GM19463 (cell line): Measurements from ENCODE around the gene ARRDC4.
"Not testable (repeated sequence)": the region's sequence is repeated elsewhere in the genome, so short reads cannot be mapped to it uniquely, and the experiment has no call there.

ENCODE experiments used
- ATAC-seq: cut with Tn5 transposase; IDR thresholded peaks from one replicate; pipeline ENCODE4 v1.9.1; 2021; ENCODE audit warnings: mild to moderate bottlenecking, moderate library complexity; ENCODE audit not compliant: unreplicated experiment

Gene ARRDC4

DNA sequence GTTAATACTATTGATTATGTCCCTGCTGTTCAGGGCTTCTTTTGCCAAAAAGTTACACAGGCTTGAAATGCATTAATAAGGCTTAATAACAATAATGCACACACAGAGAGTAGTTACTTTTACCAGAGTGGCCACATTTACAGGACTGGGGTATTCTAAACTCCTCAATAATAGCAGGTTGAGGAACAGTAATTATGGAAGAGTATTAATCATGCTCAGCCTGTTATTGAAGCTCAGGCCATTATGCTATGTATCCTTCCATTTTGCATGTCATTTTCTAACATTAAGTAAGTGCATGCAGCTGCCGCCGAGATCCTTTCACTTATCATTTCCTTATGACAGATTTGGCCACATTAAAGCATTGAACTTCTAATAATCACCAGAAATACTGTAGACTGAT, 5.7 kb downstream of the ARRDC4 start:
- no peak for ATAC-seq

DNA sequence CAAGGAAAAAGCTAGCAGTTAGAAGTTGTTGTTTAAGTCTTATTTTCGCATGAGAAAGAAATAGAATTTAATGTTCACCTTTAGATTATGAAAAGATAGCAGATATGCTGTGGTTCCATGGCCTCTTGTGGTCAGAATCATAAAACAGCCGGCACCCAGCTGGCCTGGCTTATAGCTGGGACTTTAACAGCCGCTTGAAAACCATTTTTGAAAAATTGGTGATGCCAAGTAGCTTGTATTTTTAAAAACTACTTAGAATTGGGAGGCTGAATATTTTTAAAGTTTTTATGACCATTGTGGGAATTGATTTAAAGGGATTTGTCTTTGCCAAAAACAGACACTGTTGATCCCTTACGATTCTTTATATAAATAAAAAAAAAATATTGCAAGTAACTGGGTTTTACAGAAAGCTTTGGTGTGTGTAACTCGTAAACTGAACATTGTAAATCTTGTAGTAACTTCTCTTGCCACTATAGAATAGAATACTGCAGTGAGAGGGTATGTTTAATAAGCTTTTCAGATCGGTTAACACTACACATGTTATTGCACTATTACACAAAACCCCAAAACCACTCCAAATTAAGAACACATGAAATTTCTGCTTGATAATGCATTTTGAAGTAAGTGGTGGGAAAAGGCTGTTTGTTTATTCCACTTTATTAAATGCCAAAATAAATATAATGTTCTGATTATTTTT, 6.6 kb downstream of the ARRDC4 start:
- no peak for ATAC-seq

DNA sequence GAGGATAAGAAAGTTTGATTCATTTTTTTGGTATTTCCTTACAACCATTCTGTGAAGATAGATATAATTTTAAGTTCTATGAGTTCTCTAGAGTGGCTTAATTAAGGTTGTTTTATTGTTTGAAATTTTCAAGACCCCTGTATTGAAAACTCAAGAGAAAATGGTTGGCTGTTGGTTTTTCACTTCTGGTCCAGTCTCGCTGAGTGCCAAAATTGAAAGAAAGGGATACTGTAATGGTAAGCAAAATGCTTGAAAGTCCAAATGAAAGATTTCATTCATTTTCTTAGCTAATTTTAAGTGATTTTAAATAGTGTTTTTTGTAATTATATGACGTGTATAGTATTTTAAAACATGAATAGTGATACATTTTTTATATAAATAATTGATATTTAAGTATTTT, 7.4 kb downstream of the ARRDC4 start:
- ATAC-seq: no peak

DNA sequence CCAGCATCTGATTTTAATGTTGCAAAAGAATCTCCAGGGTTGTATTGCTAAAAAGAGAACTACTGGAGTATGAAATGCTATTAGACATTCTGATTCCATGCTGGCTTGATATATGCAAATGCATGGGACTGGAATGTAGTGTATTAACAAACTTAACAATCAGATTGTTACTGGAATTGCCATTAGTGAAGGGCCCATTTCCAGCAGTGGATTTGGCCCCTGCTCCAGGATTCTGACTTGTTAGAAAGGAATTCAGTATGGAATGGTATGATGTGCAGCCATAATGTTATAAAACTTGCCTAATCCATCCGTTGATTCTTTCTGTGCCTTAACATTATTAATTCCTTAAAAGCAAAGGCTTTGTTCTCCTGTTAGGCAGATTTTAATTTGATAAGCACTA, 7.9 kb downstream of the ARRDC4 start:
- no peak for ATAC-seq

DNA sequence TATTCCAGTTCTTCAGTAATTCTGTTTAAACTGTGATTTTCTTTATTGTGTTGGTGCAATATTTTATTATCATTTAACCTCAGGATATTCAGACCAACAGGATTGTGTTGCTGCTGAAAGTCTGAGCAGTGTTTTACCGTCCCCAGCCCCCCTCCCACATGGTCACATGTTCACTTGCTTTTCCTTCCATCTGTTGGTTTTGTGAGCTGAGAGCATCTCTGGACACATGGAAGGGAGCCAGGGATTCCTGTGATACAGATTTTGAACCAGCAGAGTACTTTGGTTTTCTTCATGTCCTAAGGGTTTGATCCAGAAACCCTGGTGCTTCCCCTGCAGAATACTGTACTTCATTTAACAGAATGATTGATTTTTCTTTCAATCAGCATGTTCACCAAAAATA, 11.9 kb downstream of the ARRDC4 start:
- no peak for ATAC-seq

DNA sequence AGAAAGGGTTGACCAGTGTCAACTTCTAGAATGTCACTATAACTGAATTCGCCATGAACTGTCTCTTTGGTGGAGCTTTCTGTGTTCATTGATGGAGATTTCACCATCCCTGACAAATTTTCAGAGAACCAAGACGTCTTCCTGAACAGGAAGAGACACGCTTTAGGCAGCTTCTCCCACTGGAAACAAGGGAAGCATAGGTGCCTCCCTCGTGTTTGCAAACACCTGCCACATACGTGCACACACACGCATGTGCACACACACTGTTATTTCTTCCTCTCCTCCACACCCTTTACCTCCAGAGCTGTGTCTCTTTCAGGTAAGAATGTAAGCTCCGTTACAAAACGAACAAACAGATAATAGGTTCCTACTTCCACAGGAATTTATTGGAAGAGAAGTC, 15.6 kb downstream of the ARRDC4 start:
- no peak for ATAC-seq

DNA sequence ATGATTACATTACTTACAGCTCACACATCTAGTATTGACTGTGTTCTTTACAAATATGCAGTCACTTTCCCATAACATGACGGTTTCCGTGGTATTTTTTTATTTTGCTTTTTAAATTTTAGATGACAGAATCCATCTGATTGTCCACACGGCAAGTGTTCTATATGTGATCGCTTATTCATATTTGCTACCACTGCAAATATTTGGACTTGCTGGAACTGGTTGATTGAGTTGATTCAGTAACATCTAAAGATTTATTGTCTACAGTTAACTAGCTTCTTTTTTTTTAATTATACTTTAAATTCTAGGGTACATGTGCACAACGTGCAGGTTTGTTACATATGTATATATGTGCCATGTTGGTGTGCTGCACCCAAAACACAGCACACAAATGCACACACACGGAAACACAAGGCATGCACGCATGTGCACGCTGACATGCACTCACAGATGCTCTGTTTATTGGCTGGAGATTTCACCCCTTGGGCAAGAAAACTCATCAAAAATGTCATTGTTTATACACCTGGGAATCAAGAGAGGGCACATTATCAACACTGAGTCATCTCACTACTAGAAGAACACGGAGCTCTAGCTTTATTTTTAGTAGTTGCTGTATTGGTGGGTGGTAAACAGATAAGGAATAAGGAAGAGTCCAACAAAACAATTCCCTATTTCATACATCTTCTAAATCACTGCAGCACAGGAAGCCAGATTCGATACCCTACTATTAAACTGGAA, 16.4 kb downstream of the ARRDC4 start:
- ATAC-seq: no peak

DNA sequence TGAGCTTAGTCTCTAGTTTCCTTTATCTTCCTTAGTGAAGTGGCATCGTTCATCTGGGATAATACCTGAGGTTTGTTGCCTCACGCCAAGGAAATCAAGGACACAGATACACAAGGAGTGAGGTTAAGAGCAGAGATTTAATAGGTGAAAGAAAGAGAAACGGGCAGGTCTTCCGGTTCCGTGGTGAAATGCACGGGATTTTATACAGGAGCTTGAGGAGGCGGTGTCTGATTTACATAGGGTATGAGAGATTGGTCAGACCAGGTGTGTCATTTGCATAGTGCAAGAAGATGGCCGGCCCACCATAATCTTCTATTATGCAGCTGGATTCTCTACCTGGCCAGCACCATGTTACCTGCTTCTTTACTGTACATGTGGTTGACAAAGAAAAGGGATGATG, 17.2 kb downstream of the ARRDC4 start:
- ATAC-seq: no peak

DNA sequence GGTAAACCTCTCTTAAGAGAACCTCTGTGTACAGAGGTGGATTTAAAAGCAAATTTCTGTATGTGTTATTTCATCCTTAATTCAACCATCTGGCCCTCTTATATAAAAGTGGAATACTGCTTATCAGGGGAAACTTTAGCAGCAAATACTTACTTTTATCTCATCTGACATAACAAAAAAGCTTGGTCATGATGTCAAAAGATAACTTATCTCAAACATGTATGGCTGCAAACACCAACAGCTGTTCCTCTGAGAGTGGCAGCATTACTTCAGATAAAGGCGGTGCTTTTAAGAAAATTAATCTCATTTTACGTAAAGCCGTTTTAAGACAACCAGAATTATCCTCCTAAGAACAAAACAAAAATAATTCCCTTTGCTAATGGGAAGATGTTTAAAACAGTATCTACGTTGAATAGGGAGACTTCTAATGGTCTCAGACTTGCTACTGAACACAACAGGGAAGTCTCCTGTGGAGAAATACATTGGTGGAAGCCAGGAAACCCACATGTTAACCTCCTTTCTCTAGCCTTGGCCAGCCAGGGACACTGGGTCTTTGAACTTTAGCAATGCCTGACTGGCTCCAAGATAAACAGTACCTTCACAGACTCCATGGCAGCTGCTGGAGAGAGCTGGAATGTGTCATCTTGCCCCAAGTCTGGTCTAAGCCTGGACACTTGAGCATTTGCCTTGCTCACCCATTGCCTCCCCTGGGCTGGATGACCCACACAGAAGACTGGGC, 18.1 kb downstream of the ARRDC4 start:
- ATAC-seq: no peak

DNA sequence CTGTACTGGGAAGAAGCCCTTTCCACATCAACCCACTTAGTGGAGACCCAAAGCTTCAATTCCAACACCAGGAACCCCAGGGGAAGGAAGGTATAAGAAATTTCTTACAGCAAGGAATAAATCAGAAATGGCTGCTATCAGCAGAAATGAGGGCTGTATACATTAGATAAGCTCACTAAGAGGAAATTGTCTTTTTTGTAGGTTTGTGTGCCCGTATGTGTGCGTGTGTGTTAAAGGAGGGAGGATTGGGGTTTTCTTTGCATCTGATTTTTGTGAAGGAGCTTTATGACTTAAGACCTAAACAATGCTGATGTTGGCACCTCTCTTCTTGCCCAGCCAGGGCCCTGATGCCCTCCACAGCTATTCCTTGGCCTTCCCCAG, 18.6 kb downstream of the ARRDC4 start:
- ATAC-seq: no peak

DNA sequence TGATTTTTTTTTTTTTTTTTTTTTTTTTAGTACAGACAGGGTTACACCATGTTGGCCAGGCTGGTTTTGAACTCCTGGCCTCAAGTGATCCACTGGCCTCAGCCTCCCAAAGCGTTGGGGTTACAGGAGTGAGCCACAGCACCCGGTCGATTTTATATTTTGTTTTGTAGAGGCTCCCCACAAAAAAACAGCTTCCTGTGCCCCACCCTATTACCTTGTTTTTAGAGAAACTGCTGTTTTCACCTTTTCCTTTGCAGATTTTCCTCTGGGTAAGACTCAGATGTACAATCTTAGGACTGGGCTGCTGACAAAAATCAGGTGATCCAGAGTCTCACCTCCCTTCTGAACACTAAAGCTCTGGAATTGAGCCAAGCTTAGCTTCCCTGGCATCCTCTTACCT, 20.6 kb downstream of the ARRDC4 start:
- no peak for ATAC-seq

DNA sequence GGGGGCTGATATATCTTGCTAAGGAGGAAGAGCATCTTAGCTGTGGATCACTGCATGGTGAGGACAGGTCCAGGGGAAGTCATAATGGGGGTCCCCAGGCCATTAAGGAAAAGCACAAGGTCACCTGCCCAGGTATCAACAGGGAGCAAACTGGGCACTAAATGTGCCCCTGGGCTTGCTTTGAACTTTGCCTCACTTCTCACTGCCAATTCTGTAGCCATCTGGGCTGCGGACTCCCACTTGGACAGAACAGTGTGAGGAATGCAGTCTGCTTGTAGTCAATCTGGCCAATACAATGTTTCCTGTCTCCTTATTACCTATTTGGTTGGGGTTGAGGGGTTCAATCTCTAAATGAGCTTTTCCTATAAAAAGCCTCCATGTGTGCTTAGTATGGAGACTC, 21.3 kb downstream of the ARRDC4 start:
- ATAC-seq: no peak

DNA sequence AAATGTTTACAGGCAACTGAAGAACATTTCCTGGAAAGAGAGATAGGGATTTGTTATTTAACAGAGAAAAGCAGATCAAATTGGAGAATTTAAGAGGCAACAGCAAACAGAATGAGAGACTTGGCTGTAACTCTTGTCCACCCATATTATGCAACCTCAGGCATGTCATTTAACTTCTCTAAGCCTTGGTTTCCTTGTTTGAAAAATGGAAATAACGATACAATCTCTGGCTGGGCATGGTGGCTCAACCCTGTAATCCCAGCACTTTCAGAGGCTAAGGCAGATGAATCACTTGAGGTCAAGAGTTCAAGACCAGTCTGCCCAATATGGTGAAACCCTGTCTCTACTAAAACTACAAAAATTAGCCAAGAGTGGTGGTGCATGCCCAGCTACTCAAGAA, 23.7 kb downstream of the ARRDC4 start:
- ATAC-seq: no peak

DNA sequence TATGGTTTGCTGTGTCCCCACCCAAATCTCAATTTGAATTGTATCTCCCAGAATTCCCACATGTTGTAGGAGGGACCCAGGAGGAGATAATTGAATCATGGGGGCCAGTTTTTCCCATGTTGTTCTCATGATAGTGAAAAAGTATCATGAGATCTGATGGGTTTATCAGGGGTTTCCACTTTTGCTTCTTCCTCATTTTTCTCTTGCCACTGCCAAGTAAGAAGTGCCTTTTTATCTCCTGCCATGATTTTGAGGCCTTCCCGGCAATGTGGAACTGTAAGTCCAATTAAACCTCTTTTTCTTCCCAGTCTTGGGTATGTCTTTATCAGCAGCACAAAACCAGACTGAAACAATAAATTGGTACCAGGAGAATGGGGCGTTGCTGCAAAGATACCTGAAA, 25.5 kb downstream of the ARRDC4 start:
- not testable (repeated sequence) for ATAC-seq

DNA sequence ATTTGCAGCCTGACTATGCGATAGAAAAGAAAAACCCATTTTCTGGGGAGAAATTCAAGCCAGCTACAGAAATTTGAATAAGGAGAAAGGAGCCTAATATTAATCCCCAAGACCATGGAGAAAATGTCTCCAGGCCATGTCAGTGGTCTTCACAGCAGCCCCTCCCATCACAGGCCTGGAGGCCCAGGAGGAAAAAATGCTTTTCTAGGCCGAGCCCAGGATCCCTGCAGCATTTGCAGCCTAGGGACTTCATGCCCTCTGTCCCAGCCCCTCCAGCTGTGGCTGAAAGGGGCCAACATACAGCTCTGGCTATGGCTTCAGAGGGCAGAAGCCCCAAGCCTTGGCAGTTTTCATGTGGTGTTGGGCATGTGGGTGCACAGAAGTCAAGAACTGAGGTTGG, 26.3 kb downstream of the ARRDC4 start:
- ATAC-seq: no peak

DNA sequence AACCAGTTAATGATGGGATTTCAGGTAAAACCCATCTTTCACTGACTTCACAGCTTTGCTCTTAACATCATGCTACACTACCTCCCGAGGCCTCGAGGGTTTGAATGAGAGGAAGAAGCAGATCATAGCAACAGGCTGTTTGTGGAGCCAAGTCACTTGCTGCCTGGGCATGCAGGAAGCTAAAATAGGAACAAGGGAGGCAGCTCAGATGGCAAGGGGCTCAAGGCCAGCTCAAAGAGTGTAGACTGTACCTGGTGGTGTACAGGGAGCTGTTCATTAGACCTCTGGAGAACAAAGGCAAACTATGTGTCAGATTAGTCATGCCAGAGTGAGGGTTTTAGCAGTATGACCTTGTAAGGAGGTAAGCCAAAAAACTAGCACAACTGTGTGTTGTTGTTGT, 28.8 kb downstream of the ARRDC4 start:
- ATAC-seq: no peak

DNA sequence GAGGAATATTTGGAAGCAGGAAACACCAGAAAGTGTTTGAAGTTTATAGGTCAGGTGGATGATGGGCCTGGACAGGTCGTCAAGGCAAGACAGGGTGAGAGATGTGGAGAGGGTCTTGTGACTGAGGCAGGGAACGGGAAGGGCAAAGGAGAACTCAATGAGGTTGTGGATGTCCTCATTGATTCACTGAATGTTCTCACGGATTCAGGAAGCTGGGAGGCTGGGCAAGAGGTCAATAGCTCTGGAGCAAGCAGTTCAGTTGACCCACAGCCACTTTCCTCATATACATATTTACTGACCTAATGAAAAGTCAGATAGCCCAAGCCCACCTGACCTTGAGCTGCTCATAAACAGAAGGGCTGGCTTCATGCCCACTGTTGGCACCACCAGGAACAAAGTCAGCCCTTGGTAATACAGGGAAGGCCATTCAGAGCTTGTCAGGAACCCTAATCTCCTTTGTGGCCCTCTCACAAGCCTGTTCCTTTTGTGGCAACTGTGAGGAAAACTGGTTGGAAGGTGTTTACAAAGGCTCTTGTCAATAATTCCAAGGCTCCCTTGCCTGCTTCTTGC, 31.6 kb downstream of the ARRDC4 start:
- no peak for ATAC-seq

DNA sequence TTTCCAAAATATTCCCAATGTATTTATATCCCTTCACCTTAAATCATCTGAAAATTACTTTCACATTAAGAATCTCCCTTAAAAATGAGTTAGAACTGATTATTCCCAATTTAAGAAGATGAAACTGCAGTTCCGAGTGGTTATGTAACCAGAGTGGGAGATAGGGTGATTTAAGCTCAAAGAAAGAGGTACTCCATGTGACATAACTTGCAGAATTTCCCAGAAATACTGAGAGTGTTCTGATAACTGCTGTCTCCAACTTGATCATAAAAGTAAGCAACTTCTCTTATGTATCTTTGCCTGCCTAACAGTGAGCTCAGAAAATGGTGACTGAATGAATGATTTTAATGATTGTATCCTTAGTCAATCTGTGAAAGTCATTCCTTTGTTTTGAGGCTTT, 32.3 kb downstream of the ARRDC4 start:
- no peak for ATAC-seq

DNA sequence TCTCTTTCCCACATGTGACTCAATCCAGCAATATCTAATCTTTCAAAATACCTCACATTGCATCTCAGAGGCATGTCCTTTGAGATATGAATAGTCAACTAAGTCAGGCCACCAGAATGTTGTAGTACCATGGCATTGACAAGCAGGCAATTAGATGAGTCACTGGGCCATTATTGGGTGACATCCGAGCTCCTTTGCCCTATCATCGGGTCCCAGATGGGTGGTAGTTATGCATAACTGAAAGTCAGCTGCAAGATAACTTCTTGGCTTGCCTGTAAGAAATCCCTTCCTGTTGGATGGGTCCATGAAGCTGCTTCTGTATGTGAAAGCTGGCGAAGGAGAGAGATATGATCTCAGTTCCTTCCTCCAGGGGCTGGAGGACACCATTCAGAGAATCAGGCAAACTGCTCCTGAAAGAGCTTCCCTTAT, 32.8 kb downstream of the ARRDC4 start:
- ATAC-seq: no peak

DNA sequence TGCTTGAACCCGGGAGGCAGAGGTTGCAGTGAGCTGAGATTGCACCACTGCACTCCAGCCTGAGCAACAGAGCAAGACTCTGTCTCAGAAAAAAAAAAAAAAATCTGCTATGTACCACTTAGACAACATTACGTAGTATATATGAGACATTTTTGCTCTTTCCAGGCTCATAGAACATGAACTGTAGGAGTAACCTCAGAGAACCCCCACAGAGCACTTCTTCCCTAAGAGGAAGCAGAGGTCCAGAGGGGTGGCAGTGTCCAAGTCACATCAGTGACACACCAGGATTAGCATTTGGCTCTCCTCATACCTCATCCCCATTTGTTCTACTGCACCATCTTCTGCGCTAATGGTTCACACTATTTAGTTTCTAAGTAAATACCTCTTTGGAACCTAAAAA, 33.7 kb downstream of the ARRDC4 start:
- no peak for ATAC-seq

DNA sequence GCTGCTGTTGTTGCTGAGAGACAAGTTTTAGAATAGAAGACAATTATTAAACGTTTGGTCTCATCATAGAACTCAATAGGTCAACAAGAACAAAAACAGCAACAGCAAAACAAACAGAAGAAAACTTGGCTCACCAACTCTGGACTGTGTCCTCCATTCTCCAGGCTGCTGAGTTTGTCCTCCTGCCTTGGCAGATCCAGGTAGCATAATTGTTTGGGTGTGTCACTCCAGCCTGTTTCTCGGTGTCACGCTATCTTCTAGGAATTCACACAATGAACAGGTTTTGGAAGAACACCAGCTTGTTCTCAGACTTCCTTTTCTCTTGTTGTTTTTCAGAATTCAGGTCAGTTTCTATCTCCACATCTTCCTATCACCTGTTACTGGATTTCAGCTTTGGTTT, 34.7 kb downstream of the ARRDC4 start:
- no peak for ATAC-seq
